Measurements from ENCODE around the gene NUDT16L1. TPM values are rescaled to one million over a fixed set of nuclear protein-coding genes. Genes with fewer than 3 reads are reported as not detected.

Gene NUDT16L1
- polyA plus RNA-seq, 1 donor (not counting 4 experiments of a cell fraction or from before 2014, with no cell fraction given): 23.0 TPM

GRCh38 chr16:4647644-4647980, 45.8 kb upstream of the NUDT16L1 start:
- Histone ChIP-seq H3K36me3 (ENCODE audit: control insufficient read depth in 2 of 2, extremely low read depth in 1 of 2, insufficient read depth in 2 of 2, low read length in 2 of 2) (peaks cover under 1 to 28% of the 10 kb centered on the region in 2 experiments), H3K27me3 (ENCODE audit: control insufficient read depth, extremely low read depth, insufficient read depth, low read length) (no peaks in the 10 kb centered on the region), H3K4me1 (ENCODE audit: control insufficient read depth, extremely low read depth, insufficient read depth, low read length) (no peaks in the 10 kb centered on the region), H4K20me1 (ENCODE audit: control insufficient read depth, extremely low read depth, insufficient read depth, low read length) (no peaks in the 10 kb centered on the region), H3K4me3 (ENCODE audit: control insufficient read depth in 2 of 3, extremely low read depth in 1 of 3, insufficient read depth in 2 of 3, low read depth in 1 of 3, low read length in 3 of 3) (no peak overlapping the region), H3K27ac (ENCODE audit: control insufficient read depth, insufficient read depth, low read length) (no peak overlapping the region), H3K9me1 (ENCODE audit: control insufficient read depth, extremely low read depth, insufficient read depth, low read length) (no peaks in the 10 kb centered on the region), H3K4me2 (ENCODE audit: control insufficient read depth, extremely low read depth, insufficient read depth, low read depth, low read length) (no peak overlapping the region), H3K9me3 (ENCODE audit: control insufficient read depth, low read depth, low read length) (no peaks in the 10 kb centered on the region), H2AFZ (ENCODE audit: control insufficient read depth, low read length) (no peak overlapping the region), H3K9ac (ENCODE audit: control insufficient read depth, extremely low read depth, insufficient read depth, low read length) (no peak overlapping the region), H3K79me2 (ENCODE audit: control insufficient read depth, insufficient read depth, low read length) (peaks cover 41% of the 10 kb centered on the region)
- no peak for DNase-seq (ENCODE audit: low read depth, low spot score)
- FAIRE-seq: no peak
- TF ChIP-seq EZH2 (IDR thresholded peaks at IDR 0.05; ENCODE audit: low read length) (no peak), CTCF (optimal IDR thresholded peaks at IDR 0.05 in 1 of 3, IDR thresholded peaks at IDR 0.05 in 1 of 3, conservative IDR thresholded peaks at IDR 0.05 in 1 of 3; ENCODE audit: extremely low read depth in 1 of 3, insufficient read depth in 2 of 3, low read length in 3 of 3) (no peak)
- dilution Hi-C loops (cut with MboI; ENCODE audit: extremely low pct_ligation_motif_present, low sequenced_read_pairs): no loop called here

GRCh38 chr16:4648917-4649316, 44.4 kb upstream of the NUDT16L1 start:
- Histone ChIP-seq H4K20me1 (ENCODE audit: control insufficient read depth, extremely low read depth, insufficient read depth, low read length) (no peaks in the 10 kb centered on the region), H3K9ac (ENCODE audit: control insufficient read depth, extremely low read depth, insufficient read depth, low read length) (no peak overlapping the region), H3K4me2 (ENCODE audit: control insufficient read depth, extremely low read depth, insufficient read depth, low read depth, low read length) (no peak overlapping the region), H3K79me2 (ENCODE audit: control insufficient read depth, insufficient read depth, low read length) (peaks cover 32% of the 10 kb centered on the region), H3K4me3 (ENCODE audit: control insufficient read depth in 2 of 3, extremely low read depth in 1 of 3, insufficient read depth in 2 of 3, low read depth in 1 of 3, low read length in 3 of 3) (no peak overlapping the region), H3K27me3 (ENCODE audit: control insufficient read depth, extremely low read depth, insufficient read depth, low read length) (no peaks in the 10 kb centered on the region), H3K36me3 (ENCODE audit: control insufficient read depth in 2 of 2, extremely low read depth in 1 of 2, insufficient read depth in 2 of 2, low read length in 2 of 2) (peaks cover 7 to 33% of the 10 kb centered on the region in 2 experiments), H2AFZ (ENCODE audit: control insufficient read depth, low read length) (no peak overlapping the region), H3K9me3 (ENCODE audit: control insufficient read depth, low read depth, low read length) (no peaks in the 10 kb centered on the region), H3K9me1 (ENCODE audit: control insufficient read depth, extremely low read depth, insufficient read depth, low read length) (no peaks in the 10 kb centered on the region), H3K27ac (ENCODE audit: control insufficient read depth, insufficient read depth, low read length) (no peak overlapping the region), H3K4me1 (ENCODE audit: control insufficient read depth, extremely low read depth, insufficient read depth, low read length) (no peaks in the 10 kb centered on the region)
- TF ChIP-seq CTCF (optimal IDR thresholded peaks at IDR 0.05 in 1 of 3, IDR thresholded peaks at IDR 0.05 in 1 of 3, conservative IDR thresholded peaks at IDR 0.05 in 1 of 3; ENCODE audit: extremely low read depth in 1 of 3, insufficient read depth in 2 of 3, low read length in 3 of 3): no peak
- no peak for TF ChIP-seq EZH2 (IDR thresholded peaks at IDR 0.05; ENCODE audit: low read length)
- DNase-seq (ENCODE audit: low read depth, low spot score): no peak
- FAIRE-seq: no peak
- dilution Hi-C loops (cut with MboI; ENCODE audit: extremely low pct_ligation_motif_present, low sequenced_read_pairs): no loop called here
